Stimulated activated CD4-positive, alpha-beta T cell treated with anti-CD3 and anti-CD28 coated beads, Interleukin-1b, Interleukin-23, amount 100 ng/mL, for 1 hour (primary cell): ENCODE data around the gene SYT1.
"Not testable (repeated sequence)": the region's sequence is repeated elsewhere in the genome, so short reads cannot be mapped to it uniquely, and the experiment has no call there.

Experiments
- DNase-seq, 2 donors: peaks; one replicate each; pipeline ENCODE4 v3.0.0-alpha.2; 2020; ENCODE audit warnings: low read depth in 2 of 2

Gene SYT1

DNA sequence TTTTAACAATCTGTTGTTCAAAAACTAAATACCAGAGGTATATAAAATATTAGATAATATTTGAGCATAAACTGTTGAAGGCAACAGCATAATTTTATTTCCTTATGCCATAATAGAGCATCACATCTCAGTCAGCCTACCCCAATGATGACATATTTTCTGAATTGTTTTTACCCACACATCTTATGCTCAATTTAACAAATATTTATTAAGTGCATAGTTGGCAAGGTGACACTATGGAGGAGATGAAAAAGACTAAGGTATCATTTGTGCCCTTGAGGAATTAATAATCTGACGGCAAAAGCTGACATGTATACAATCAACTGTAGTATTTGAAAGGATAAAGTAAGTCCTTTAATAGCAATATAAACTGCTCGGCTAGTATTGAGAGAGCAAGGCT, 102.4 kb downstream of the SYT1 start:
- no peak for DNase-seq

DNA sequence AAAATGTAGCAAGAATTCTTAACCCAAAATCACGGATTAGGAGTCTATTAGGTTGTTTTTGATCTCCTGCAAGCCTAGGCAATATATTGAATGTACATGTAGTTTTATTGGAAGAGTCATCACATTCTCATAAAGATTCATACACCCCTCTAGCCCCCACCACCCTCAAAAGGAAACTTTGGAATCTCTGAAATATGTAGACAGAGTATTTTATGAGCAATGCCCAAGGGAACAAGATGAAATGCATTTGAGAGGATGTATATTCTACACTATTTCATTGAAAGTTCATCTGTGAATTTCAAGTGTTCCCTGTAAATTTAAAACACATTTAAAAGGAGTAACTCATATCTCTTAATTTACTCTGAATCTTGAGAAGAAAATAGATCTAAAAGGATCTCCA, 103.7 kb downstream of the SYT1 start:
- no peak for DNase-seq

DNA sequence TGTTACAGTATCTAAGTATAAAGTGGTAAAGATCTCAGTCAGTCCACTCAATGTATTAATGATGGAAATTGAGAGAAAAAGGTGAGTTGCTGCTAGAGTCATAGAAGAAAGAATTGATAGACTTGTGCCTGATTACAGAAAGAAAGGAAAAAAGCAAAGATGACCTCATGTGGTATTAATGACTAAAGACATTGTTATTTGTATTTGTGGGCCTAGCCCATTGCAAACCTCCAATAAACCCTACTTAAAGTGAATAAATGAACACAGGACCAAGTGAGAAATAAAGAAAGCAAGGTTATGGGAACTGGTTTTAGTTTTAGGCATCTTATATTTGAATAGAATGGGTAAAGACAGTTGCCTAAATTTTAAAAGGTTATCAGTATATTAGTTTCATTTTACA, 105.5 kb downstream of the SYT1 start:
- no peak for DNase-seq

DNA sequence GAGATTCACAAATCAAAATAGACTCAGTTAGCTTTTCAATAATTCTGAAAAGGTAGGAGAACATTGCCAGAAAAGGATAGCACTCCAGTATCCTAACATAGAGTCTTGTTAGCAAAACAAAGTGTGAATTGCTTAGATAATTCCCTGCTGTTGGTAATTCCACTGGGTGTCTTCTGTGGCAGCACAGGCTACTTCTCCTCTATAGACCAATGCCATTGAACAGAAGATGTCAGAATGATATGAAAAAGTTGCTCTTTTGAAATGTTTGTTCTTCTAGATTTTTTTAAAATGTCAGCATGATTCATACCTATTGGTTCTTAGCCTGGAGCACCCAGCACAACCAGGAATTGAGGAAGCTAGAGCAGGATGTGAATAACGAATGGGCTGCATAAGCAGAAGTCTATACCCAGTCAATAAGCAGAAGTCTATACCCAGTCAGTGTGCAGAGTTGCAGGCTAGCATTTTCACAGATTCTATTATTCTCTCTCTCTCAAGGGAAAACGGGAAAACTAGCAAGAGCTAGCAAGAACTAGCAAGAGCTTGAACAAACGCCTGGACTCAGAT, 112.8 kb downstream of the SYT1 start:
- DNase-seq, result no peak

DNA sequence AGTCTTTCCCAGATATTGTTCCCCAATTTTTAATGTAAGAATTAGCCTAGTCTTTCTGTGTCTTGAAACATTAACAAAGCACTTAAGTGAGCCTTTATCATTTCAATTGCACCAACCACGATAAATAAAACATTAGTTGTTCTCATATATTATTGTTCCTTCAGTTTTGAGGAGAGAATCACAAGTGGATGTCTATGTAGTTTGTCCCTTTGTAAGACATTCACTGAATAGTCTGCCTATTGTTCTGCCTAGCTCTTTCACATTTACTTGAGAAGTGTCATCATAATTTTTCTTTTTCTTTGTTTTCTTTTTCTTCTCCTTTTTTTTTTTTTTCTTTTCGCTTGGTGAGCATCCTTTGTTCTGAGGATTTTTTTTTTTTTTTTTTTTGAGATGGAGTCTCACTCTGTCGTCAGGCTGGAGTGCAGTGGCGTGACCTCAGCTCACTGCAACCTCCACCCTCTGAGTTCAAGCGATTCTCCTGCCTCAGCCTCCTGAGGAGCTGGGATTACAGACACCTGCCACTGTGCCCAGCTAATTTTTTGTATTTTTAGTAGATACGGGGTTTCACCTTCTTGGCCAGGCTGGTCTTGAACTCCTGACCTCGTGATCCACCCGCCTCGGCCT, 129.7 kb downstream of the SYT1 start:
- DNase-seq, result no peak

DNA sequence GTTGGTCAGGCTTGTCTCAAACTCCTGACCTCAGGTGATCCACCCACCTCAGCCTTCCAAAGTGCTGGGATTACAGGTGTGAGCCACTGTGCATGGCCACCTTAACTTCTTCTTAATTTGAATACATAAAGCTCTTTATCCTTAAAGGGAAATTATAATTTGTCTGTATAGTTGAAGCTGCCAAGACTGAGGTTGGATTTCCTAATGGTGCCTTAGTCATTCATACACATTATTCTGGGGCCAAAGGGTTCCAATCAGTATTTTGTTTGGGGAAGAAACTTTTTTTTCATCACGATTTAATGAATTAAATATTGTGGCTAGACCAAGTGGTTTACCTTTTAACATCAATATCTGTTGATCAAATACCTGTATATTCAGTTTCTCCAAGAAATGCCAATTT, 135.9 kb downstream of the SYT1 start:
- DNase-seq, result no peak

DNA sequence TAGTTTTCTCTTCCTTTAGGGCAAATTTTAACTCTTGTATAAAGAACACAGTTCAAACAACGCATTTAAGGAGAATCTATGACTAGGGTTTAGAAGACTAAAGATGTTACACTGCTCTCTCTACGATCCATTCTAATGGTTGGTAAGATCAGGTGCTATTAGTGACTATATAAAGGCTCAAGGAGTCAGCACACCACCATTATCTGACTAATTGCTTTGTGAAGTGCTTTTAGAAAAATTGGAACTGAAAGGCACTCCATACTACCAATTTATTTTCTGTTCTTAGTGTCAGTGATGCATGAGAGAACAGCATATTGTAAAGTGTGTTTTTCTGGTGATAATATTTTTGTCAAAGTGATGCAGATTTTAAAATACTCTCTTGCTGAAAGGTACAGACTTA, 136.8 kb downstream of the SYT1 start:
- no peak for DNase-seq

DNA sequence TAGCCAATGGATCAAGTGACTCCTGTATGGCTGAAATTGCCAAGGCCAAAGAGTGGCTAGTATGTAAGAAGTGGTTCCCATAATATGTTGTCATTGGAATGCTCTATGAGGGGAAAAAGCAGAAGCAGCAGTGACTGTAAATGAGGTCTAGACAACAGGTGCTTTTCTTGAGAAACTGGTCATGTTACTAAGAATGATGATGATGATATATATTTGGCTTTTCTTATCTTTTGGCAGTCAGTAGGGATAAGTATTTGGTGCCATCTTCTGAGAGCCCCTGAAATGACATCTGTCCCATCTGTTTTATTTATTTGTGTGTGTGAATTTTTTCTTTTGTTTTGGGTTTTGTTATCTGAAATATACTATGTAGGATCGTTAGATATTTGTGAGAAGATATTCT, 141.7 kb downstream of the SYT1 start:
- DNase-seq, result no peak

DNA sequence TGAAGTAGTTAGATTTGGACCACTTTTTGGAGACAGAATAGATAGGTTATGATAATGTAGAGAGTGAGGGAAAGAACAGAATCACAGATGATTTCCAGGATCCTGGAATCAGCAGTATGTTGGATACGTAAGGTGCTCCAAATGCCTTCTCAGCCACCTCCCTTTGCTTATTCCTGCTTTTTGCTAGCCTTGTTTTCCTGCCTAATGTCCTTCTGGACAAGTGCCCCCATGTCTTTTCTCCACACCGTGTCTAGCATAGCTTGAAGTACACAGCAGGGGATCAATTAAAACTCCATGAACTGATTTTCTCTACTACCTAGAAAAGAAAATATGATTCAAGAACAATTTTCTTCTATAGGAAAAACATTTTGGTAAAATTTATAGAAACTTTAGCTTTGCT, 144.0 kb downstream of the SYT1 start:
- no peak for DNase-seq

DNA sequence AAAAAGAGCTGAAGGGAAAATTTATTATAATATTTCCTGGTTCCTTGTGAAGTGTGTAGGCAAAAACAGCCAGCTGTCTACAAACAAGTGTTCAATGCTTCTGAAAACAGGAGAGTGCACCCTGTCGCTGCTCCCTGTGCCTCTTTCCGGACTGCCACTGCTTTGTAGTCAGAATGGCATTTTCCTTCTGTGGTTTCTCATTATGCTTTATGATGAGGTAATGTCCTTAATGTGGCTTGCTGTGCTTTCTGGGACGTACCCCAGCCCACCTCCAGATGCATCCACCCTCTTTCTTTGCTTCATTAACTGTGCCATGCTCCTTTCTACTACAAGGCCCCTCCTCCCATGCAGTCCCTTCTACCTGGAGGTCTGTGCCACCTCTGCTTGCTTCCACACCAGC, 148.1 kb downstream of the SYT1 start:
- no peak for DNase-seq

DNA sequence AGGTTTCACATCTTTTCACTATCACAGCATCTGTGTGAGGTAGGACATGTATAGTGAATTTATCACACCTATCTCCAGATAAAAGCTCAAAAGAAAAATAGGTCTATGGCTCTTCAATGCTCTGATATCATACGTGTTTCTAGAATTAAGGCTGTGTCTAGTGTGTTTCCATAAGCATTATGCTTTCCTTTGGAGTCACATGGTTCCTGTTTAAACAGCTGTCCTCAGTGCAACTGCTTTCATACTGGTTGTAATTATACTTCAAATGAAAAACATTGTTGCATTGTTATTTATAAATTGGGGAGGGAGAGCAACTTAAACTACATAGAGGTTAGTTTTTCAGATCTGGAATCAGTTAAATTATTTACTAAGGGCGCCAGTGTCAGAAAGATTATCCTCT, 151.6 kb downstream of the SYT1 start:
- DNase-seq, result no peak

DNA sequence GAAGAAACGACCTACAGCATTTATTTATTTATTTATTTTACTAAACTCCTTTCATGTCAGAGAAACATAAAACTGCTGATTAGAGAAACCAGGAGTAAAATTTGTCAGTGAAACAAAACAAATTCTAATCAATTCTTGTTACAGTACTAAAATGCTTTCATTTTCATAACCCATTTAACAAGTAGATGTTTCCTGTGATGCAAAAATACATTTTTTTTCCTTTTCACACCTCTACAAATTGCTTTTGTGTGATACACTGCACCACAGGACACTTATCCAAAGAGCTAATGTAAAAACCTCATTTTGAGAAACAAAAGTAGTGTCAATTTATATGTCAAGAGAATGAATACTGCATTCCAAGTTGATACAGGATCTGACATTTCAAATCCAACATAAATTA, 155.1 kb downstream of the SYT1 start:
- DNase-seq, result no peak

DNA sequence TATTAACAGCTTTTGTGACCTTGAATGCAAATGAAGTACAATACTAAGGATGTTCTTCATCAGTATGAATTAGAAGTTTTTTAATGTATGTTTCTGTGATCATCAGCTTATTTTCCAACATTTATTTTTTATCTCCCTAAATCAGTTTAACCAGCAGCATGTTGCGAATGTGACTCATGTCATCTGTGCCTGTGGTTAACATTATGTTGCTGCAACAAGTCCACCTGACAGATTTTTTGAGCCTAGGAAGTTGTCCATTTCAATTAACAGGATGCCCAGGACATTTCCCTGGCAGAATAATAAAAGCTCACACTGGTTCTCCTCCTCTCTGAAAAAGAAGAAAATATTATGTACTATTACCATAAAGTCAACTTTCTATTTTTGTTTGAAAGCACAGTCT, 155.5 kb downstream of the SYT1 start:
- no peak for DNase-seq

DNA sequence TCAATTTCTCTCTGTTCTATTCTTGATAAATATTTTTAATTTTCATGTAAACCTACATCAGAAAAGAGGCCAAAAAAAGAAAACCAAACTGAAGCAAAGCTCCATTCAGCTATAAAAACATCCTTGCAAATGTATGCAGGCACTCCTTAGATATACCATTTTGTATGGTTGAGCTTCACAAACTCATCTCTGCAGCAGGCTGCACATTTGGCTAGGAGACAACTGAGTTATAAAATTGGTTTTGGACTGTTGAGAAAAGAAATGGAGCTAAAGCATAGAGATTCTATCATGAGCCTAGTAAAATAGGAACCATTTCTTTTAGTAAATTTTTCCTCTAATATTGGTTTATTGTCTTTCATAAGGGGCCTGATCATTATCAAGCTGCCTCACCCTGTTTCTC, 156.4 kb downstream of the SYT1 start:
- no peak for DNase-seq

DNA sequence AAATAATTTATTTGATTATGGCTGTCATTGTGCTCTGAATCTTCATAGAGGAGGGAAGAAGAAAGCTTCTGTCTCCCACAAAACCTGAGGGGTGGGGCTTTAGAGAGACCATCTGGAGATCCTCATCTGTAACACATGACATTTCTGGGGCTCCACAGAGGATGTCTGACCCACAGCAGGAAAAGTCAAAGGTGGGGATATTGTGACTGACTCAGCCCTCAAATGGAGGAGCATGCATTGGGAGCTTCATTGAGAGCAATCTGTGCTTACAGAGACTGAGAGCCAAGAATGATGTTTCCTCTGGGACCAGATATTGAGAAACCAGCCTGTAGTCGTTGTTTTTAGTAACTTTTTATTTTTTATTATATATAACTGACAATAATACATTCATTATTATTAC, 158.7 kb downstream of the SYT1 start:
- DNase-seq, result no peak

DNA sequence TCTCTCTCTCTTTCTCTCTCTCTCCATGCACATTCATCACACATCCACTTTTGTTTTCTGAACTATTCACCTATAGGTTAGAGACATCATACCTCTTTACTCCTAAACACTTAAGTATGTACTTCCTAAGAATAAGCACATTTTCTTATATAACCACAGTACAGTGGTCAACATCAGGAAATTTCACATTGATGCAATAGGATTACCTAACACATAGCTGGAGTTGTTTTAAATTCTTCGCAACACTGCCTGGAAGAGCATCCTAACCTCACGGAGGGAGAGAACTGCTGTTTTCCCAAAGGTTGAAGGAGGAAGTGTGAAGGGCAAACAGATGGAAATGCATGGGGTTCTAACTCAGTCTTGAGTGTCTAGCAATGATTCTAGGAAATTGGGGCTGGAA, 159.2 kb downstream of the SYT1 start:
- no peak for DNase-seq

DNA sequence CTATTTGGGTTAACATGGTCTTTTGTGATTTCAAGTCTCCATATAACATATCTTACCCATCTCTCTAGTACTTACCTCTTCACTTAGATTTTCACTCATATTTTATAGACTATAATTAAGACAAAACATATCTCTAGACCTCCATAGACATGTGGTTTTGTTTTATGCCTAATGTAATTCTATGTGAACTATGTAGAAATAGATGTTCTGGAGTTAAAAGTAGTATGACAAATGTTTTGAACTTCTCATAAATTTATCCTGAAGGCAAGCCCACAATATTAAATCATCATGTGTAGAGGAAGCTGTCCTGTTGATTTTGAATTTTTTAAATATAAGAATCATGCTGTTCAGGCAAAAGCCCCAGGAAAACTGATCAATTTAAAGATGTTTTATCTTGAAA, 169.2 kb downstream of the SYT1 start:
- DNase-seq, result no peak

DNA sequence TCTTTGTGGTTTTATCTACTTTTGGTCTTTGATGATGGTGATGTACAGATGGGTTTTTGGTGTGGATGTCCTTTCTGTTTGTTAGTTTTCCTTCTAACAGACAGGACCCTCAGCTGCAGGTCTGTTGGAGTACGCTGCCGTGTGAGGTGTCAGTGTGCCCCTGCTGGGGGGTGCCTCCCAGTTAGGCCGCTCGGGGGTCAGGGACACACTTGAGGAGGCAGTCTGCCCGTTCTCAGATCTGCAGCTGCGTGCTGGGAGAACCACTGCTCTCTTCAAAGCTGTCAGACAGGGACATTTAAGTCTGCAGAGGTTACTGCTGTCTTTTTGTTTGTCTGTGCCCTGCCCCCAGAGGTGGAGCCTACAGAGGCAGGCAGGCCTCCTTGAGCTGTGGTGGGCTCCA, 180.2 kb downstream of the SYT1 start:
- DNase-seq, result not testable (repeated sequence)

DNA sequence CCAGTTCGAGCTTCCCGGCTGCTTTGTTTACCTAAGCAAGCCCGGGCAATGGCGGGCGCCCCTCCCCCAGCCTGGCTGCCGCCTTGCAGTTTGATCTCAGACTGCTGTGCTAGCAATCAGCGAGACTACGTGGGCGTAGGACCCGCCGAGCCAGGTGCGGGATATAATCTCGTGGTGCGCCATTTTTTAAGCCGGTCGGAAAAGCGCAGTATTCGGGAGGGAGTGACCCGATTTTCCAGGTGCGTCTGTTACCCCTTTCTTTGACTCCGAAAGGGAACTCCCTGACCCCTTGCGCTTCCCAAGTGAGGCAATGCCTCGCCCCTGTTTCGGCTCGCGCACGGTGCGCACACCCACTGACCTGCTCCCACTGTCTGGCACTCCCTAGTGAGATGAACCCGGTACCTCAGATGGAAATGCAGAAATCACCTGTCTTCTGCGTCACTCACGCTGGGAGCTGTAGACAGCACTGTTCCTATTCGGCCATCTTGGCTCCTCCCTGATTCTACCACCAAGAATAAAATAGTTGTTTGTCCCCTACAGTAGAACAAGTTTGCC, 180.7 kb downstream of the SYT1 start:
- DNase-seq, result not testable (repeated sequence)

DNA sequence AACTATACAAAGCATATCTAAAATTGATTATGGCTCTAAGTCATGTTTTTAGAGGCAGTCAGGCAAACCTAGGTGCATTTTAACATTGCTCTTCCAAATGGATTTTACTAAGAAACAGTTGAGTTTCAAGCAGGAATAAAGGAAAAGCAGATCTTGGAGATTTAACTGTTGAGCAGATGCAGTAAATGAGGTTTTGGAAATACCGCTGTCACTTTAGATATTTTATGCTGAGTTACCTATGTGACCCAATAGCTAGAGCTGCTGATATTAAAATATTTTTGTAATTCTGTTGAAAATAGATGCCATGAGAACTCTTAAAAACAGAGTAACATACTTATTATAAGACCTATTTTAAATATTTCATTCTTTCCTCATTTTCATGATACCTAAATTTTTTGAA, 181.4 kb downstream of the SYT1 start:
- DNase-seq, result no peak

DNA sequence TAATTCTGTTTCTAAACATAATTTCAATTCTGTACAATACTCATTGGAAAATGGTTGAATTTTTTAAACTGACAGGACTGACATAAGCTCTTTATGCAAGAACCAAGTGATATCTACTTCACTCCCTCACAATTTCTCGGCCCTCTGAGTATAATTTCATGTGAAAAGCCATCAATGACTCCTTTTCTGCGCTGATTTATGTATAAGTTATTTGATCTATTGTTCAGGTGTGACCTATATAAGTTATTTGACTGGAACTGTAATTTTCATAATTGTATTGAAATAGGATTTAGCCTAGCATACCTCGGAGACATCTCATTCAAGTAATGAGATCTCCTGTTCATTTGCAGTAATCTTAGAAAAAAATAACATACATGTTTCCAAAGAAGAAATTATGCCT, 184.4 kb downstream of the SYT1 start:
- DNase-seq, result no peak

DNA sequence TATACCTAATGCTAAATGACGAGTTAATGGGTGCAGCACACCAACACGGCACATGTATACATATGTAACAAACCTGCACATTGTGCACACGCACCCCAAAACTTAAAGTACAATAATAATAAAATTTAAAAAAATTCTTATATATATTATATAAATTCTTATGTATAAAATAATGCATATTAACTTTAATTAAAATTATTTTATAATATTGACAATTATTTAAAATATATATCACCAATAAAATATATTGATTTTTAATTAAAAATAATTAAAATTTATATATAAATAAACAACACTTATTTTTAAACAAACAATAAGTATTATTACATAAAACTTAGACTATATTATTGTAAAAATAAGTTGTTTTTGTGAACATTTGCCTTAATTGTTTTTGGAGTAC, 188.8 kb downstream of the SYT1 start:
- no peak for DNase-seq

DNA sequence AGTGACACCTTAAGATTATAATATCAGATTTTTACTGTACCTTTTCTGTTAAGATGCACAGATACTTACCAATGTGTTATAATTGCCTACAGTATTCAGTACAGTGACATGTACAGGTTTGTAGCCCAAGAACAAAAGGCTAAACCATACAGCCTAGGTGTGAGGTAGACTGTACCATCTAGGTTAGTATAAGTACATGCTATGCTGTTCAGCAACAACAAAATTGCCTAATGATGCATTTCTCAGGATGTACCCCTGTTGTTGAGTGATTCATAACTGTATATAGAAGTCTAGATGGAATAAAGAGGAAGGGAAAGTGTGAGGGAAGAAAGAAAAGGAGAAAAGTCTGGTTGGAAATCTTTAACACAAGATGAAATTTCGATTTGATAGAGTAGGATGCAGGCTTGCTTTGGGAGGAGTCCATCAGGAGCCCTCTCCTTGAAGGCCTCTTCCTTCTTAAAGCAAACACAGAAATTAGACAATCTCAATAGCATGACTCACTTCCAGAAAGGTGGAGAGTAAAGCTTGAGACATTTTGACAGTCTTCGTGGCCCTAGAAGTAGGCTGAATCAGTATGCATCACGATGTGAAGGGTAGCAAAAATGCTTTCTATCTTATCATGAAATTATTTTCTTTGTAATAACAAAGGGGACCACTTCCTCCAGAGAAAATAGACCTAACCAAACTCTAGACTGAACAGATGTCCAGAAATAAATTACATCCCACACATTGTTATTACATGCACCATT, 191.5 kb downstream of the SYT1 start:
- DNase-seq, result no peak
